Measurements from ENCODE around the gene KCNN1.
A peak's percentile ranks its signal among the peaks of the same experiment; 100 is the strongest.
"Not testable (repeated sequence)": the region's sequence is repeated elsewhere in the genome, so short reads cannot be mapped to it uniquely, and the experiment has no call there.

The KCNN1 gene

GRCh38 chr19:18031401-18031800, 64.5 kb downstream of the KCNN1 start:
- peak; percentile 17 for DNase-seq

- not testable (repeated sequence) for DNase-seq
Observed at GRCh38 chr19:18032102-18032501, 65.2 kb downstream of the KCNN1 start.

DNA sequence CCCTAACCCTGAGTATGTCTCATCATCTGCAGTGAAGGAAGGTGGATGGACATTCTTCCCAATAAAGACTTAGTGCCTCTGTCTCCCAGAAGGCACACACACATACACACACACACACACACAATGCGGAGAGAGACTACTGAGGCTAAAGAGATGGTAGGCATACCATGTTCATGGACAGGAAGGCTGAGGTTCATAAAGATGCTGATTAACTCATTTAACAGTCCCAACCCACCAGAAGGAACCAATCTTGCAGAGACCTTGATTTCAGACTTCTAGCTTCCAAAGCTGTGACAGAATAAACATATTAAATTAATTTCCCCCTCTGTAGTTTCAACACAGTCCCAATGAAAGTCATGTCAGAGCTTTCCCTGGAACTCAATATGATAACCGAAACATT, 74.1 kb downstream of the KCNN1 start:
- no peak for DNase-seq

- DNase-seq = no peak
Observed at GRCh38 chr19:18043676-18044075, 76.8 kb downstream of the KCNN1 start.

GRCh38 chr19:18044825-18045304, 78.0 kb downstream of the KCNN1 start:
- peak; percentile 94 for DNase-seq

- DNase-seq = no peak
Observed at GRCh38 chr19:18045307-18046050, 78.6 kb downstream of the KCNN1 start.

- no peak for DNase-seq
Observed at GRCh38 chr19:18046059-18046718, 79.3 kb downstream of the KCNN1 start.

GRCh38 chr19:18049385-18049784, 82.5 kb downstream of the KCNN1 start:
- DNase-seq = no peak
